GM18867 (cell line): ENCODE results near the gene RAB40C.
A peak's percentile ranks its signal among the peaks of the same experiment; 100 is the strongest.

ENCODE experiments used
- ATAC-seq: cut with Tn5 transposase; IDR thresholded peaks from one replicate; pipeline ENCODE4 v1.9.1; 2021; ENCODE audit warnings: mild to moderate bottlenecking, moderate library complexity; ENCODE audit not compliant: unreplicated experiment

RAB40C gene

GRCh38 chr16:660459-661183, 70.8 kb downstream of the RAB40C start:
- ATAC-seq = peak; percentile 42

DNA sequence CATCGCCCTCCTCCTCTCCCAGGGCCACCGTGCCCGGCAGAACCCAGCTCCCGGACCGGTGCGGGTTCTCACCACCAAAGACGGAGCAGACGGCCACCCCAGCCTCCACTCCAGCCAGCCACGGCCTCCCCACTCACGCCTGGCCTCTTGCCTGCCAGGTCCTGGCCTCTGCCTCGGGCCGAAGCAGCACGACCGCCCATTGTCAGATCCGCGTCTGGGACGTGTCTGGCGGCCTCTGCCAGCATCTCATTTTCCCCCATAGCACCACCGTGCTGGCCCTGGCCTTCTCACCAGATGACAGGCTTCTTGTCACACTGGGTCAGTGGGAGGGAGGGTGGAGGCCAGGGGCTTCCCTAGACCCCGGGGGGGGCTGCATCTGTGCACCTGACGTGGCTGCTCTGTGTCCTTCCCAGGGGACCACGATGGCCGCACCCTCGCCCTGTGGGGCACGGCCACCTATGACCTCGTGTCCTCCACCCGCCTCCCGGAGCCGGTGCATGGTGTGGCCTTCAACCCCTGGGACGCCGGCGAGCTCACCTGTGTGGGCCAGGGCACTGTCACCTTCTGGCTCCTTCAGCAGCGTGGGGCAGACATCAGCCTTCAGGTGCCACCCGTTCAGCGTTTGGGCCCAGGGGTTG, 71.4 kb downstream of the RAB40C start:
- peak; percentile 13 for ATAC-seq

DNA sequence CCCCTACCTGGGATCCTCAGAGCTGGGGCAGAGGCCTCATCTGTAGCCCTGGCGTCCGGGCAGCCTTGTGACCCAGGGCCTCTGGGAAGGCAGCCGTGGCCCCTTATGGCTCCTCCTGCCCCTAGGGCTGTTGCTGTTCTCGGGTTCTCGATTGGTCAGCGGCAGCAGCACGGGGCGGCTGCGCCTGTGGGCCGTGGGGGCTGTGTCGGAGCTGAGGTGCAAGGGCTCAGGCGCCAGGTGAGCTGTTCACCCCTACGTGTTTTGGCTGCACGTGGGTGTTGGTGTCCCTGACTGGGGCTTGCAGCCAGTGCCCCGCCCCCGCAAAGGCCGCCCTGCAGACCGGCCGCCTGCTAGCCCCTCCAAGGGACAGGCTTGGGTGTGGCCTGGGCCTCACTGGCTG, 72.2 kb downstream of the RAB40C start:
- ATAC-seq = no peak

GRCh38 chr16:662597-662996, 72.7 kb downstream of the RAB40C start:
- ATAC-seq = no peak

- no peak for ATAC-seq
These were observed 76.7 kb downstream of the RAB40C start for GRCh38 chr16:666572-666971.

DNA sequence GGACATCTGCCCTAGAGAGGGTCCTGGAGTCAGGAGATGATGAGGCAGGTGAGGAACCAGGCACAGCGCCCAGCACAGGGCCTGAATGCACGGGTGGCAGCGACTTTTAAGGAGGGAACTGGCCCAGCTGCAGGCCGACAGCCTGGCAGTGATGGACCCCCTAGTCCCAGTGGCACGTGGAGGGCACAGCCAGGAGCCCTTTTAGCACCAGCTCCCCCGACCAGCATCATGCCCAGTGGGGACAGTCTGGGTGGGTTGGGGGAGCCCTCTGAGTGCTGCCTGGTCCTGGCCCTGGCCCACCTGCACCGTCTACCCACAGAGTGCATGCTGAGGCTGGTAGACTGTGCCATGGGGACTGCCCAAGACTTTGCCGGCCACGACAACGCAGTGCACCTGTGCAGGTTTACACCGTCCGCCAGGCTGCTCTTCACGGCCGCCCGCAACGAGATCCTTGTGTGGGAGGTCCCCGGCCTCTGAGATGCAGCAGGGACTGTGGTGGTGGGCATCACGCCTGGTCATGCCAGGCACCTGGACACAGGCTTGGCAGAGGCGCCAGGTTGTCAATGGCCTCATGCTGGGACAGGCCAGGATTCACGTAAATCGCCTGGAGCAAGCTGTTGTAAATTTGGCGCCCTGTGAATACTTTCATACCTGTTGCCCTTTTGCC, 77.4 kb downstream of the RAB40C start:
- no peak for ATAC-seq

DNA sequence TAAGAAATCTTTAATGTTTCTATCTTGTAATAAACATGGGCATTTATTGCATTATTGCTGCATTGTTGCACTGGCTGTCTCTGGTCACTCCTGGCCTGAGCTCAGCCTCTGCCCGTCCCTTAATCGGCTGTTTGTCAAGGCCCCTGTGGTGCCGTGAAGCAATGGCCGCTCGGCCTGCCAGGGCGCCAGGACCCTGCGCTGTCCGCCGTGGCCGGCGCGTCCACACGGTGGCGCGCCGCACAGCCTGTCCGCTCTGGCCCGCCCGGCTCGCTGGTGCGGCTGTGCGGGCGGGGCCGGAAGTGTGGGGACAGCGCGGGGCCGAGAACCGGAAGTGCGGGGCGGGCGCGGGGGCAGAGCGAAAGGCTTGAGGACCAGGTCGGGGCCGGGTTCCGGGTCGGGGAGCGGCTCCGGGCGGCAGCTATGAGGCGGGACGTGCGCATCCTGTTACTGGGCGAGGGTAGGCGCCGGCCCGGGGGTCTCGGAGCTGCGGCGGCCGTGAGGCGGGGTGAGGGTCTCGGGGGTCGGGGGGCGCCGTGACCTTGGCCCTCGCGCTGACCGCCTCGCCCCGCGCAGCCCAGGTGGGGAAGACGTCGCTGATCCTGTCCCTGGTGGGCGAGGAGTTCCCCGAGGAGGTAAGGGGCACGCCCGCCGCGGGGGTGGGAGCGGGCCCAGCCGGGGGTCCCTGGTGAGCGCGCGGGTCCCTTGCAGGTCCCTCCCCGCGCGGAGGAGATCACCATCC, 78.1 kb downstream of the RAB40C start, which contains the start of gene RHOT2:
RHOT2 (plus strand) TSS at position 353 of the 739 bp plus-strand sequence; CDS start at position 421, 68 bp downstream.
- peak; percentile 77 for ATAC-seq

- no peak for ATAC-seq
These were observed 78.8 kb downstream of the RAB40C start for GRCh38 chr16:668519-669171.

DNA sequence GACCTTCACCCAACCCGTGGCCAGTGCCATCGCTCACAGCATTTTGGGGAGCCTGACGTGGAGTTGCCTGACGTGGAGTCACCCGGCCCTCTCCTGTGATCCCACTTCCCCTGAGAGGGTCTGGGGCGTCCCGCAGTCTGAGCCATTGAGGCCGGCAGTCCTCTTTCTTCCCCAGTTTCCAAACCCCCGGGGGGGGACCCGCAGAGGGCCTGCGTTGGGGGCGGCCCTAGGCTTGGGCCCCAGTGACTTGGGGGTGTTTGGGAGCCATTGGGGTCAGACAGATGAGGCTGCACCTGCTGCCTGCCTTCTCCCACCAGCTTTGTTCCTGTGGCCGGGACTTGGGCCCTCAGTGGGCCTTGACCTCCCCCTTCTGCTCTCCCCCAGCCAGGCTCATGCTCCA, 79.8 kb downstream of the RAB40C start:
- no peak for ATAC-seq

GRCh38 chr16:670485-671352, 80.9 kb downstream of the RAB40C start:
- no peak for ATAC-seq

- no peak for ATAC-seq
These were observed 81.7 kb downstream of the RAB40C start for GRCh38 chr16:671353-672131.

DNA sequence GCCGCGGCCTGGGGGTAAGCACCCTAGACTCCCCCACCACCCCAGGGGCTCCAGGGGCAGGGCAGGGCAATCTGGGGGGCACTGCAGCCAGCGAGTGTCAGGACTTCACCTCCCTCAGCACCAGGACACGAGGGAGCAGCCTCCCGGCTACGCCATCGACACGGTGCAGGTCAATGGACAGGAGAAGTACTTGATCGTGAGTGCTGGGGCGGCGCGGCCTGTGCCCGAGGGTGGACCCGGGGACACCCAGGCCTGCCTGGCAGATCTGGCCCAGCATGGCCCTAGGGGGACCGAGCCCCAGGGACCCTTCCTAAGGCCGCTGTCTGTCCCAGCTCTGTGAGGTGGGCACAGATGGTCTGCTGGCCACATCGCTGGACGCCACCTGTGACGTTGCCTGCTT, 82.5 kb downstream of the RAB40C start:
- ATAC-seq = no peak

DNA sequence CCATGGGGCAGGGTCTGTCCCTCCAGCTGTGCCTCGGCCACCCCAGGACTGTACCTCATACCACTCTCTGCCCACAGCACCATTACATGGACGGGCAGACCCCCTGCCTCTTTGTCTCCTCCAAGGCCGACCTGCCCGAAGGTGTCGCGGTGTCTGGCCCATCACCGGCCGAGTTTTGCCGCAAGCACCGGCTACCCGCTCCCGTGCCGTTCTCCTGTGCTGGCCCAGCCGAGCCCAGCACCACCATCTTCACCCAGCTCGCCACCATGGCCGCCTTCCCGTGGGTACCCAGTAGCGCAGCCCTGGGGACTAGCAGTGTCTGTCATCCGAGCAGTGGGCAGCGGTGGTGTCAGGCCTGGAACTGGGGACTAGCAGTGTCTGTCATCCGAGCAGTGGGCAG, 83.0 kb downstream of the RAB40C start:
- no peak for ATAC-seq

DNA sequence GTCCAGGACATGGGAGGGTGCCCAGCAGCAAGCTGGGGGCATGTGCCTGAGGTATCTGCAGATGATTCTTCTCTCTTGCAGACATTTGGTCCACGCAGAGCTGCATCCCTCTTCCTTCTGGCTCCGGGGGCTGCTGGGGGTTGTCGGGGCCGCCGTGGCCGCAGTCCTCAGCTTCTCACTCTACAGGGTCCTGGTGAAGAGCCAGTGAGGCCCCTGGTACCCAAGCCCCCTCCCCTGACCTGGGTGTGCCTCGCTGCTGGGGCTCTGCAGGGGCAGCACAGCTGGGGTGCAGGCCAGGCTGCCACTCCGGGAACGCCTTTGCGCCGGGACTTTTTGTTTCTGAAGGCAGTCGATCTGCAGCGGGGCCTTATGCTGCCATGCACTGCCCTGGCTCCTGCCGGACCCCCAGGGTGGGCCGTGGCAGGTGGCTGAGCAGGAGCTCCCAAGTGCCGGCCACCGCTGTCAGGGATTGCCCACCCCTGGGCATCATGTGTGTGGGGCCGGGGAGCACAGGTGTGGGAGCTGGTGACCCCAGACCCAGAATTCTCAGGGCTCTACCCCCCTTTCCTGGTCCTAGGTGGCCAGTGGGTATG, 83.6 kb downstream of the RAB40C start:
- no peak for ATAC-seq

DNA sequence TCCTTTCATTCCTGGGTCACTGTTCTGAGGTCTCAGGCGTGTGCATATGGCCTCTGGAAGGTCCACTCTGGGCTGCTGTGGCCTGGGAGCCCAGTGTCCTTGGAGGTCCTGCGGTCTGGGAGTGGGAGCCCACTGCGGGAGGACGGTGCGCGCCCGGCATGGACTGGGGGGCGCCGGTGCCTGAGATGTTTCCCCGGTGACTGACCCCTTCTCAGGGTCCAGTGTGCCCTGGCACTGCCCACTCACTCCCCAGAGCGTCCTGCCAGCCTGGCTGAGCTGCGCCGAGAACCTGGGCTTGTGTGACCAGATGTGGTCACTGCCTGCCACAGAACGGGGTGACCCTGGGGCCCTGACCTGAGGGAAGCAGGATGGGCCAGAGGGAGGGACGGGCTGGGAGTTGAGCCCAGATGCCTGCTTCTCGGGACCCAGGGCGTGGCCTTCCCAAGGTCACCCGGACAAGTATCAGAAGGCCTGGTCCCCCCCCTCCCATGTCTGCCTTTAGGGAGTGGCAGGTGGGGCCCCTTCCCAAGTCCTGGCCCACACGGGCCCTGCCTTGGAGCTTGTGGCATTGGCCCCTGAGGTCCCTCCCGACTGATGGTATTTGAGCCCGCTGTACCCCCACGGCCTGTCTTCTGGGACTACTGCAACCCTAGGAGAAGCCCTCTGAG, 84.5 kb downstream of the RAB40C start:
- no peak for ATAC-seq

DNA sequence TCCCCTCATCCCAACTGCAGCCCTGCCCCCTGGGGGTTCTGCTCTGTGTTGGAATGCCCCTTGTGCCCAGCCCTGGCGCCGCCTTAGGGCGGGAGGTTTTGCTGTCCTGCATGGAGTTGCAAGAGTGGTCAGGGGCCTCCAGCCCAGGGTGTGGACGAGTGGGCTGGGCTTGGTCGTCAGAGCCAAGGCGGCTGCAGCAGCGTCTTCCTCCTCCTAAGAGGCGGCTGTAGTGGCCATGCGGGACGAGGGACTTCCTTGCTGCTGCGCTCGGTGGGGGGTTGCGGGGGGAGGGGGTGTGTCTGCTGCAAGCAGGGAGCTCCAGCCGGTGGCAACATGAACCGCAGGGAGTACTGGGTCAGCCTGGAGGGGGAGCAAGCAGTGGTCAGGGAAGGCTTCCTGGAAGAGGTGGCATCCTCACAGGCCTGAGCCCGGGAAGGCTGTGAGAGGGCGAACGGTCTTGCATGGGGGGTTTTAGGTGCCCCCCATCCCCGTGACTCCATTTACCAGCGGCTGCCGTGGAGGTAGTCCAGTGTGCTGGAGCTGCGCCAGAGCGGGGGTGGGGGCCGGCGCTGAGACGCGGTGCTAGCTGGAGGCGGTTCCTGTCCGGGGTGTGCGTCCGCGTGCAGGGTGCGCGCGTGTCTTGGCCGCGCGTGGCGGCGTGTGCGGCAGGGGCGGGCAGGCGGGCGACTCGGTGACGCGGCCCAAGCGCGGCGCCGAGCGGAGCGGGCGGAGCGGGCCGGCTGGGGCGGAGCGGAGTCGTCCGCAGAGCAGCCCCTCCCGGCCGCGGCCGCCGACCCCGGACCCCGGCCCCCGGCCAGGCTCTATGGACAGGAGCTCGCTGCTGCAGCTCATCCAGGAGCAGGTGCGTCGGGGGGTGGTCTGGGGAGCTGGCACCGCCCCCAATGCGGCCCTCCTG, 85.4 kb downstream of the RAB40C start, which contains the start of gene RHBDL1:
RHBDL1 (plus strand) TSS at position 704 of the 916 bp plus-strand sequence; CDS start at position 824, 120 bp downstream.
- no peak for ATAC-seq
